Measurements from ENCODE around the gene SPIB. TPM values are rescaled to one million over a fixed set of nuclear protein-coding genes. Genes with fewer than 3 reads are reported as not detected.

Gene SPIB
- polyA plus RNA-seq, 1 donor (not counting 4 experiments of a cell fraction or from before 2014, with no cell fraction given) = not detected

DNA sequence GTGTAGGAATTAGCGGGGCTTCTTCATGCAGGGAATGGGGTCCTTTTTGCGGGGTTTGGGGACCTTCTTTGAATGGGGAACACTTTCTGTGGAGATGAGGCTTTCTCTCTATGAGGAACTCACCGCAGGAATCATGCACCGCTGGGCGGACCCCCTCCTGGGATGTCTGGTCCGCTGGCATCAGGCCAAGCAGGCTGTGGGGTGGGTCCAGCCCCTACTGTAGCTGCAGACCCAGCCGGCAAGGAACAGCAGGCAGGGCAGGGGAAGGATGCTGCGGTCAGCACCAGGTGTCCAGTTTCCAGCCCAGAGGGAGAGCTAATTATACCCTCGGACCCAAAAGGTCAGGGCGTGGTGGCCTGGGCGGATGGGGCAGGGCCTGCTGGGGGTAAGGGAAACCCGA lies 15.8 kb downstream of the SPIB start:
- H3K4me3 ChIP-seq (ENCODE audit: control insufficient read depth in 2 of 3, extremely low read depth in 1 of 3, insufficient read depth in 2 of 3, low read depth in 1 of 3, low read length in 3 of 3) = no peak overlapping the region
- TF ChIP-seq, protein P1, sequence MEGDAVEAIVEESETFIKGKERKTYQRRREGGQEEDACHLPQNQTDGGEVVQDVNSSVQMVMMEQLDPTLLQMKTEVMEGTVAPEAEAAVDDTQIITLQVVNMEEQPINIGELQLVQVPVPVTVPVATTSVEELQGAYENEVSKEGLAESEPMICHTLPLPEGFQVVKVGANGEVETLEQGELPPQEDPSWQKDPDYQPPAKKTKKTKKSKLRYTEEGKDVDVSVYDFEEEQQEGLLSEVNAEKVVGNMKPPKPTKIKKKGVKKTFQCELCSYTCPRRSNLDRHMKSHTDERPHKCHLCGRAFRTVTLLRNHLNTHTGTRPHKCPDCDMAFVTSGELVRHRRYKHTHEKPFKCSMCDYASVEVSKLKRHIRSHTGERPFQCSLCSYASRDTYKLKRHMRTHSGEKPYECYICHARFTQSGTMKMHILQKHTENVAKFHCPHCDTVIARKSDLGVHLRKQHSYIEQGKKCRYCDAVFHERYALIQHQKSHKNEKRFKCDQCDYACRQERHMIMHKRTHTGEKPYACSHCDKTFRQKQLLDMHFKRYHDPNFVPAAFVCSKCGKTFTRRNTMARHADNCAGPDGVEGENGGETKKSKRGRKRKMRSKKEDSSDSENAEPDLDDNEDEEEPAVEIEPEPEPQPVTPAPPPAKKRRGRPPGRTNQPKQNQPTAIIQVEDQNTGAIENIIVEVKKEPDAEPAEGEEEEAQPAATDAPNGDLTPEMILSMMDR (optimal IDR thresholded peaks at IDR 0.05 in 1 of 3, IDR thresholded peaks at IDR 0.05 in 1 of 3, conservative IDR thresholded peaks at IDR 0.05 in 1 of 3; ENCODE audit: extremely low read depth in 1 of 3, insufficient read depth in 2 of 3, low read length in 3 of 3) = no peak
- no peak for TF ChIP-seq EZH2 (IDR thresholded peaks at IDR 0.05; ENCODE audit: low read length)
- dilution Hi-C loops (cut with MboI; ENCODE audit: extremely low pct_ligation_motif_present, low sequenced_read_pairs) = no loop called here
- no peaks in the 10 kb centered on the region for H3K9me3 ChIP-seq (ENCODE audit: control insufficient read depth, low read depth, low read length)
- FAIRE-seq (no peak), DNase-seq (ENCODE audit: low read depth, low spot score) (no peak)
- H3K27ac ChIP-seq (ENCODE audit: control insufficient read depth, insufficient read depth, low read length) = no peak overlapping the region
- H2AFZ ChIP-seq (ENCODE audit: control insufficient read depth, low read length) = no peak overlapping the region
- H3K4me1 ChIP-seq (ENCODE audit: control insufficient read depth, extremely low read depth, insufficient read depth, low read length) = peaks cover 9% of the 10 kb centered on the region
- H3K27me3 ChIP-seq (ENCODE audit: control insufficient read depth, extremely low read depth, insufficient read depth, low read length) = peaks cover 14% of the 10 kb centered on the region
- H3K9me1 ChIP-seq (ENCODE audit: control insufficient read depth, extremely low read depth, insufficient read depth, low read length) = no peaks in the 10 kb centered on the region
- no peaks in the 10 kb centered on the region for H3K79me2 ChIP-seq (ENCODE audit: control insufficient read depth, insufficient read depth, low read length)
- H3K9ac ChIP-seq (ENCODE audit: control insufficient read depth, extremely low read depth, insufficient read depth, low read length) = no peak overlapping the region
- H4K20me1 ChIP-seq (ENCODE audit: control insufficient read depth, extremely low read depth, insufficient read depth, low read length) = no peaks in the 10 kb centered on the region
- H3K4me2 ChIP-seq (ENCODE audit: control insufficient read depth, extremely low read depth, insufficient read depth, low read depth, low read length) = no peak overlapping the region
- H3K36me3 ChIP-seq (ENCODE audit: control insufficient read depth in 2 of 2, extremely low read depth in 1 of 2, insufficient read depth in 2 of 2, low read length in 2 of 2) = no peaks in the 10 kb centered on the region

DNA sequence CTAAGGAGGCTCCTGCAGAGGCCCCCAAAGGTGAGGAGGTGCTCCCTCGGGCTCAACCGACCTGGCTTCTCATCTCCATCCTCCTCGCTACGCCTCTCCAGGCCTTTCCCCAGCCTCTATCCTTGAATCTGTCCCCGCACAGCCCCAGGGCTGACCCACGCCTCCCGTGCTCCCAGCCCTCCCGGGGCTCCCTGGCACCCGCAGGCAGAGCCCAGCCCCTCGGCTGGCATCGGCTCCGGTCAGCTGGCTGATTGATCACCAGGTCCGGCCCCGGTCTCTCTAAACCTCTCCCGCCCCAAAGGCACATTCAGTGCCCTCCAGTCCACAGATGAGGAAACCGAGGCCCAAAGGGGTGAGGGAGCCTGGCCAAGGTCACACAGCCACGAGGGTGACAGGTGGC lies 16.5 kb downstream of the SPIB start:
- Histone ChIP-seq H2AFZ (ENCODE audit: control insufficient read depth, low read length) (no peak overlapping the region), H3K36me3 (ENCODE audit: control insufficient read depth in 2 of 2, extremely low read depth in 1 of 2, insufficient read depth in 2 of 2, low read length in 2 of 2) (no peaks in the 10 kb centered on the region), H3K4me3 (ENCODE audit: control insufficient read depth in 2 of 3, extremely low read depth in 1 of 3, insufficient read depth in 2 of 3, low read depth in 1 of 3, low read length in 3 of 3) (no peak overlapping the region), H4K20me1 (ENCODE audit: control insufficient read depth, extremely low read depth, insufficient read depth, low read length) (no peaks in the 10 kb centered on the region), H3K4me1 (ENCODE audit: control insufficient read depth, extremely low read depth, insufficient read depth, low read length) (peaks cover 9% of the 10 kb centered on the region), H3K27ac (ENCODE audit: control insufficient read depth, insufficient read depth, low read length) (no peak overlapping the region), H3K79me2 (ENCODE audit: control insufficient read depth, insufficient read depth, low read length) (no peaks in the 10 kb centered on the region), H3K27me3 (ENCODE audit: control insufficient read depth, extremely low read depth, insufficient read depth, low read length) (peaks cover 14% of the 10 kb centered on the region), H3K4me2 (ENCODE audit: control insufficient read depth, extremely low read depth, insufficient read depth, low read depth, low read length) (no peak overlapping the region), H3K9ac (ENCODE audit: control insufficient read depth, extremely low read depth, insufficient read depth, low read length) (no peak overlapping the region), H3K9me1 (ENCODE audit: control insufficient read depth, extremely low read depth, insufficient read depth, low read length) (no peaks in the 10 kb centered on the region), H3K9me3 (ENCODE audit: control insufficient read depth, low read depth, low read length) (no peaks in the 10 kb centered on the region)
- DNase-seq (ENCODE audit: low read depth, low spot score) (no peak), FAIRE-seq (no peak)
- dilution Hi-C loops (cut with MboI; ENCODE audit: extremely low pct_ligation_motif_present, low sequenced_read_pairs) = no loop called here
- TF ChIP-seq, protein P1 (optimal IDR thresholded peaks at IDR 0.05 in 1 of 3, IDR thresholded peaks at IDR 0.05 in 1 of 3, conservative IDR thresholded peaks at IDR 0.05 in 1 of 3; ENCODE audit: extremely low read depth in 1 of 3, insufficient read depth in 2 of 3, low read length in 3 of 3) = no peak
- TF ChIP-seq EZH2 (IDR thresholded peaks at IDR 0.05; ENCODE audit: low read length) = no peak
